Endothelial cell of umbilical vein (primary cell): ENCODE results near the gene KXD1. TPM values are rescaled to one million over a fixed set of nuclear protein-coding genes. Genes with fewer than 3 reads are reported as not detected.
"Not testable (repeated sequence)": the region's sequence is repeated elsewhere in the genome, so short reads cannot be mapped to it uniquely, and the experiment has no call there.

Source experiments
- BruUV-seq: library from RNA; stranded (reverse); fragments of 400-500 nt; replicated peaks from 2 replicates; lab custom pipeline; 2021; lab: Mats Ljungman, UMichigan
- CTCF ChIA-PET: fragments of 300-600, 350-600 bp; sonication (Branson Sonifier 250); formaldehyde crosslinking; loops from one replicate; lab custom pipeline; 2021; ENCODE audit warnings: antibody characterized with exemption, inconsistent platforms; lab: Charles Lee
- POLR2A ChIA-PET: fragments of 300-600, 350-600 bp; sonication (Branson Sonifier 250); formaldehyde crosslinking; loops from one replicate; lab custom pipeline; 2021; ENCODE audit warnings: antibody characterized with exemption, inconsistent platforms; lab: Charles Lee
- DNase-seq: peaks from one replicate; pipeline ENCODE4 v3.0.0-alpha.2; 2011; ENCODE audit warnings: low read depth, low spot score
- FAIRE-seq: peaks from 2 replicates; lab custom pipeline; 2011; peaks lifted over from hg19 to GRCh38; lab: Jason Lieb, UNC
- H2AFZ ChIP-seq: 2 replicates; pipeline ENCODE4 v1.6.0; 2012; ENCODE audit warnings: low read depth, low read length, control low read depth, inconsistent platforms
- H3K27ac ChIP-seq: 2 replicates; pipeline ENCODE4 v1.5.1; 2011; ENCODE audit warnings: low read depth, mild to moderate bottlenecking, control low read depth, low read length, moderate library complexity; ENCODE audit not compliant: insufficient read depth
- H3K27me3 ChIP-seq, 2 experiments: 2 replicates each; pipeline versions ENCODE4 v1.6.0 to v1.6.1; 2011; ENCODE audit warnings: low read length in 2 of 2, mixed read lengths in 1 of 2; ENCODE audit not compliant: control insufficient read depth in 2 of 2, insufficient read depth in 2 of 2
- H3K36me3 ChIP-seq, 2 experiments: 2 replicates in 1 of 2; 3 replicates in 1 of 2; pipeline ENCODE4 v1.5.1; 2011; ENCODE audit warnings: low read length in 2 of 2, mild to moderate bottlenecking in 1 of 2, moderate library complexity in 1 of 2; ENCODE audit not compliant: control insufficient read depth in 2 of 2, insufficient read depth in 2 of 2; ENCODE audit errors: extremely low read depth in 1 of 2
- H3K4me1 ChIP-seq: 3 replicates; pipeline ENCODE4 v1.5.1; 2011; ENCODE audit warnings: mild to moderate bottlenecking, low read length; ENCODE audit not compliant: control insufficient read depth, insufficient read depth; ENCODE audit errors: extremely low read depth
- H3K4me2 ChIP-seq: 2 replicates; pipeline ENCODE4 v1.6.1; 2011; ENCODE audit warnings: low read length, control low read depth, mixed read lengths; ENCODE audit not compliant: insufficient read depth
- H3K4me3 ChIP-seq, 3 experiments: fragments of 200-600 bp in 1 of 3; sonication (generic), shearing (Covaris generic) in 1 of 3; replicated peaks in 1 of 3; 2 replicates each; pipeline ENCODE4 v1.5.1; 2011 to 2016; ENCODE audit warnings: control low read depth in 3 of 3, low read length in 3 of 3, mild to moderate bottlenecking in 2 of 3, inconsistent platforms in 1 of 3, low read depth in 1 of 3, moderate library complexity in 1 of 3; ENCODE audit not compliant: insufficient read depth in 1 of 3
- H3K79me2 ChIP-seq: 2 replicates; pipeline ENCODE4 v1.6.0; 2012; ENCODE audit warnings: low read length, inconsistent platforms; ENCODE audit not compliant: control insufficient read depth, insufficient read depth
- H3K9ac ChIP-seq: replicated peaks from 2 replicates; pipeline ENCODE3; 2011; ENCODE audit warnings: low read length, control low read depth; ENCODE audit not compliant: insufficient read depth; ENCODE audit errors: extremely low read depth
- H3K9me1 ChIP-seq: replicated peaks from 3 replicates; pipeline ENCODE4 v1.6.0; 2011; ENCODE audit warnings: mild to moderate bottlenecking, low read length; ENCODE audit not compliant: control insufficient read depth, insufficient read depth; ENCODE audit errors: extremely low read depth
- H3K9me3 ChIP-seq: replicated peaks from 2 replicates; pipeline ENCODE4 v1.5.1; 2012; ENCODE audit warnings: low read length, inconsistent platforms; ENCODE audit not compliant: control insufficient read depth, insufficient read depth
- H4K20me1 ChIP-seq: replicated peaks from 2 replicates; pipeline ENCODE3; 2011; ENCODE audit warnings: mild to moderate bottlenecking, low read length; ENCODE audit not compliant: control insufficient read depth, insufficient read depth; ENCODE audit errors: extremely low read depth
- CTCF ChIP-seq, 2 donors: IDR thresholded peaks; 1 replicate in 1 of 2; 2 replicates in 1 of 2; pipeline ENCODE4 v1.5.1; 2011; ENCODE audit warnings: low read length in 2 of 2, mild to moderate bottlenecking in 2 of 2, moderate library complexity in 2 of 2, control low read depth in 1 of 2, inconsistent platforms in 1 of 2, low read depth in 1 of 2; ENCODE audit not compliant: insufficient read depth in 1 of 2; ENCODE audit errors: extremely low read depth in 1 of 2
- EZH2 ChIP-seq: IDR thresholded peaks from 2 replicates; pipeline ENCODE4 v1.6.1; 2012; ENCODE audit warnings: borderline replicate concordance, low read depth, mild to moderate bottlenecking, moderate library complexity, low read length, inconsistent platforms; ENCODE audit not compliant: severe bottlenecking
- FOS ChIP-seq: IDR thresholded peaks from 2 replicates; pipeline ENCODE4 v1.6.1; 2011; ENCODE audit warnings: mild to moderate bottlenecking, low read length, moderate library complexity, borderline replicate concordance; ENCODE audit not compliant: insufficient read depth
- GATA2 ChIP-seq: IDR thresholded peaks from 2 replicates; pipeline ENCODE4 v1.7.0; 2011; ENCODE audit warnings: low read depth, mild to moderate bottlenecking, moderate library complexity, mixed read lengths, low read length; ENCODE audit not compliant: insufficient read length, insufficient read depth
- JUN ChIP-seq: IDR thresholded peaks from 2 replicates; pipeline ENCODE4 v1.6.1; 2011; ENCODE audit warnings: borderline replicate concordance, low read depth; ENCODE audit not compliant: insufficient read length, insufficient read depth
- MYC ChIP-seq: IDR thresholded peaks from one replicate; pipeline ENCODE4 v1.6.1; 2011; ENCODE audit warnings: mild to moderate bottlenecking, low read depth, low read length
- POLR2A ChIP-seq: IDR thresholded peaks from 2 replicates; pipeline ENCODE4 v1.6.1; 2012; ENCODE audit warnings: low read depth, mild to moderate bottlenecking, control low read depth, low read length
- POLR2AphosphoS5 ChIP-seq: IDR thresholded peaks from 2 replicates; pipeline ENCODE4 v1.6.1; 2012; ENCODE audit warnings: low read depth, mild to moderate bottlenecking, control low read depth, low read length, moderate library complexity; ENCODE audit not compliant: insufficient read depth
- dilution Hi-C: fragments of 300-500 bp; cut with MboI; formaldehyde crosslinking; loops from one replicate; pipeline ENCODE4 v1.15.0; 2019; ENCODE audit warnings: low sequenced_read_pairs; ENCODE audit not compliant: extremely low pct_ligation_motif_present
- intact Hi-C: fragments of 100-400 bp; cut with micrococcal nuclease; formaldehyde crosslinking; loops from one replicate; pipeline ENCODE4 v1.10.0; 2022
- polyA plus RNA-seq, 4 experiments: library from polyadenylated mRNA; depleted of rRNA in 3 of 4; stranded (reverse) in 3 of 4; unstranded in 1 of 4; fragments of >200 nt; gene quantifications; 2 replicates each; pipeline versions ENCODE4 v1.2.1 to v1.2.3, GENCODE V29; 2011 to 2012; ENCODE audit warnings: missing spikeins in 1 of 4
- total RNA-seq: library from RNA; stranded (reverse); gene quantifications from 2 replicates; pipeline ENCODE4 v1.2.3, GENCODE V29; 2021
- TF ChIP-seq, protein P1 (sequence below): IDR thresholded peaks from 2 replicates; pipeline ENCODE4 v1.6.1; 2011; ENCODE audit not compliant: insufficient read depth, insufficient read length

KXD1 gene
- total and polyA plus RNA-seq, 2 donors (not counting 3 experiments of a cell fraction or from before 2014, with no cell fraction given): 134 to 186 TPM

- no TSS peak for BruUV-seq
- FAIRE-seq: no peak
- intact Hi-C loops: no loop called here
- Histone ChIP-seq H3K9me1 (no peaks in the 10 kb centered on the region), H3K4me1 (peaks cover 20% of the 10 kb centered on the region), H3K36me3 (peaks cover 0 to 2% of the 10 kb centered on the region in 2 experiments), H3K27ac (no peak overlapping the region), H2AFZ (no peak overlapping the region), H4K20me1 (no peaks in the 10 kb centered on the region), H3K9ac (no peak overlapping the region), H3K79me2 (no peaks in the 10 kb centered on the region), H3K4me3 (no peak overlapping the region), H3K27me3 (no peaks in the 10 kb centered on the region), H3K4me2 (no peak overlapping the region), H3K9me3 (no peaks in the 10 kb centered on the region)
- TF ChIP-seq EZH2: no peak
- no peak for TF ChIP-seq POLR2AphosphoS5
- TF ChIP-seq MYC: no peak
- TF ChIP-seq, protein P1, sequence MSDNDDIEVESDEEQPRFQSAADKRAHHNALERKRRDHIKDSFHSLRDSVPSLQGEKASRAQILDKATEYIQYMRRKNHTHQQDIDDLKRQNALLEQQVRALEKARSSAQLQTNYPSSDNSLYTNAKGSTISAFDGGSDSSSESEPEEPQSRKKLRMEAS: no peak
- TF ChIP-seq FOS: no peak
- TF ChIP-seq CTCF (IDR thresholded peaks at IDR 0.05; ENCODE audit: extremely low read depth in 1 of 2, insufficient read depth in 1 of 2, low read depth in 1 of 2, low read length in 2 of 2): no peak
- no peak for TF ChIP-seq POLR2A
- no peak for TF ChIP-seq GATA2
- no peak for TF ChIP-seq JUN
- CTCF ChIA-PET: interaction anchor here (0.6 to 4.4 kb wide), 2 partner anchors 30 to 255 kb away, joined by 3 to 65 read pairs; no protein-coding TSS in a partner anchor
- no peak for DNase-seq
- POLR2A ChIA-PET: no interaction called here
- dilution Hi-C loops: no loop called here
Measured at GRCh38 chr19:18591735-18592385, 34.2 kb downstream of the KXD1 start.

GRCh38 chr19:18592732-18593131 lies 35.1 kb downstream of the KXD1 start:
- CTCF ChIA-PET: interaction anchor here (0.8 to 4.4 kb wide), 4 partner anchors 21 to 254 kb away, joined by 3 to 65 read pairs (median 8); partner anchors contain the start of gene UBA52
- H3K27me3 ChIP-seq, H3K4me3 ChIP-seq, H3K79me2 ChIP-seq, dilution Hi-C loops, H3K4me2 ChIP-seq, H3K9me3 ChIP-seq, H3K27ac ChIP-seq, H3K36me3 ChIP-seq, H3K9ac ChIP-seq, intact Hi-C loops, BruUV-seq, POLR2A ChIA-PET, DNase-seq, H3K9me1 ChIP-seq, H4K20me1 ChIP-seq, FAIRE-seq, H2AFZ ChIP-seq: not testable (repeated sequence)
- peaks cover 20% of the 10 kb centered on the region for H3K4me1 ChIP-seq
